Esophagus squamous epithelium (tissue), 5 donors: ENCODE results near the gene DHRSX. TPM values are rescaled to one million over a fixed set of nuclear protein-coding genes. Genes with fewer than 3 reads are reported as not detected.

Experiments
- DNase-seq: peaks from one replicate; lab custom pipeline; 2025; lab: John Stamatoyannopoulos, UW
- H3K27ac ChIP-seq, 4 donors: fragments of 200-600 bp; sonication (generic); one replicate each; pipeline ENCODE4 v1.5.1; 2016 to 2019; ENCODE audit warnings: mild to moderate bottlenecking in 1 of 4
- H3K27me3 ChIP-seq, 4 donors: fragments of 200-600 bp; sonication (generic); 1 replicate in 3 of 4; 2 replicates in 1 of 4; pipeline versions ENCODE4 v1.5.1 to v1.6.0; 2017 to 2021; ENCODE audit warnings: antibody characterized with exemption in 1 of 4
- H3K36me3 ChIP-seq, 3 donors: fragments of 200-600 bp; sonication (generic); one replicate each; pipeline ENCODE4 v1.5.1; 2016 to 2019
- H3K4me1 ChIP-seq, 3 donors: fragments of 200-600 bp; sonication (generic); one replicate each; pipeline ENCODE4 v1.5.1; 2017 to 2019
- H3K4me3 ChIP-seq, 4 donors: fragments of 200-600 bp; sonication (generic); 1 replicate in 3 of 4; 2 replicates in 1 of 4; pipeline ENCODE4 v1.5.1; 2016 to 2019; ENCODE audit warnings: mild to moderate bottlenecking in 2 of 4, moderate library complexity in 1 of 4
- H3K9me3 ChIP-seq, 3 donors: fragments of 200-600 bp; sonication (generic); one replicate each; pipeline ENCODE4 v1.5.1; 2016 to 2019
- CTCF ChIP-seq, 6 experiments: fragments of 450-650 bp in 4 of 6; fragments of 200-600 bp in 2 of 6; sonication (generic) in 2 of 6; IDR thresholded peaks; one replicate each; pipeline ENCODE4 v1.5.1; 2016 to 2019; ENCODE audit warnings: antibody characterized with exemption in 6 of 6, mild to moderate bottlenecking in 4 of 6, moderate library complexity in 4 of 6
- POLR2A ChIP-seq, 4 donors: fragments of 450-650 bp; IDR thresholded peaks; one replicate each; pipeline ENCODE4 v1.6.1; 2017; ENCODE audit warnings: antibody characterized with exemption in 4 of 4, mild to moderate bottlenecking in 4 of 4, moderate library complexity in 3 of 4
- WGBS, 2 donors: methylation state at CpG; one replicate each; pipeline ENCODE4 v1.1.5; 2018; 5-methylcytosine and 5-hydroxymethylcytosine counted together
- intact Hi-C: fragments of 100-400 bp; cut with DNase I; formaldehyde crosslinking; loops from one replicate; pipeline ENCODE4 v1.15.0; 2022
- total RNA-seq, 4 donors: library from RNA; depleted of rRNA; stranded (reverse); fragments of >200 nt; gene quantifications; one replicate each; pipeline ENCODE4 v1.1.0, GENCODE V29; 2016
- donor health status: DM: yes; HTN: yes; CAD: no.

Gene DHRSX
- total RNA-seq, 4 donors from 2014 or later = 4.1 to 12.2 (median 8.0) TPM

DNA sequence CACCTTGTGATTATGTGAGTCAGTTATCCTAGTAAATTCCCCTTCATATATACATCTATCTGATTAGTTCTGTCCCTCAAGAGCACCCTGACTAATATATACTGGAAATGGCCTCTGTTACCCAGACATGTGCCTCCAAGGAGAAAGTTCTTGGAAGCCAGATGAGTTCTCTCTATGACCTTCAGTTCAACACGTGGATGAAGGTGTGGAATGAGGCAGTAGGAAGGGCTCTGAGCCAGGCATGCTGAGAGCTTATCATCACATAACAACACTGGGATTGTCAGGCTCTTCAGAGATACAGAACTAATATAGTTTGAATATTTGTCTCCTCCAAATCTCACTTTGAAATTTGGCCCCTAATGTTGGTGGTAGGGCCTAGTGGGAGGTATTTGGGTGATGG lies 44.4 kb upstream of the DHRSX start:
- Histone ChIP-seq H3K4me3 (no peak overlapping the region), H3K9me3 (no peaks in the 10 kb centered on the region), H3K27ac (no peak overlapping the region), H3K36me3 (no peaks in the 10 kb centered on the region), H3K27me3 (no peaks in the 10 kb centered on the region), H3K4me1 (no peaks in the 10 kb centered on the region)
- intact Hi-C loops = no loop called here
- 13 to 42% methylated on average over 1 of the region's 1 CpG for WGBS, 2 donors
- no peak for TF ChIP-seq POLR2A (IDR thresholded peaks at IDR 0.05)
- TF ChIP-seq CTCF (IDR thresholded peaks at IDR 0.05) = no peak
- no peak for DNase-seq

DNA sequence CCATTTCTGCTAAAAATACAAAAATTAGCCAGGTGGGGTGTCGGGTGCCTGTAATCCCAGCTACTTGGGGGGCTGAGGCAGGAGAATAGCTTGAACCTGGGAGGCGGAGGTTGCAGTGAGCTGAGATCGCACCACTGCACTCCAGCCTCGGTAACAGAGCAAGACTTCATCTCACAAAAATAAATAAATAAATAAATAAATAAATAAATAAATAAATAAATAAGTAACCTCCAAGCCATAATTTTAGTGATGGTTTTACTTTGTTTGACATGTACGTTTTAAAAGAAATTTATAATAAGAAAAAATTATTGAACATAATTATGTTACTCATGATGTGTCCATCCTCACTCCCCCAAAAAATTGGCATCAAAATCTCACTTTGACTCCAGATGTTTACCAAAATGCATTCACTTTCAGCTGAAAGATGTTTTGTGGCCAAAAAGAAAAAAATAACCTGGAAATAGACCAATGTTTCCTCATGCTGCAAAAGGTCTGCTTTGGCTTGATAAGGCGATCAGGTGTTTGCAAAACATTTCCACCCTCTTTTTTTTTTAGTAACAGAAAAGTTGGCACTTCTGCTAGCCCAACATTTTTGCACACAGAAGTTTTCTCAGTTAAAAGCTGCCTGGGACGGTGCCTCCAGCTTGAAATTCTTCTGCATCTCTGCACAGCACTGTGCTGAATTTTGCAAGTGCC lies 42.2 kb upstream of the DHRSX start:
- no peak overlapping the region for H3K27ac ChIP-seq
- WGBS, 2 donors = 58 to 67% methylated on average over 7 of the region's 7 CpGs

GRCh38 chrX:2541603-2542002 lies 40.8 kb upstream of the DHRSX start:
- H3K36me3 ChIP-seq = no peaks in the 10 kb centered on the region
- 74 to 77% methylated on average over 8 of the region's 8 CpGs for WGBS, 2 donors
- intact Hi-C loops = no loop called here

More for the DNA sequence above, 42.2 kb upstream of the DHRSX start:
- no peaks in the 10 kb centered on the region for H3K27me3 ChIP-seq
- TF ChIP-seq POLR2A (IDR thresholded peaks at IDR 0.05) (no peak), CTCF (IDR thresholded peaks at IDR 0.05) (no peak)
- no peak overlapping the region for H3K4me3 ChIP-seq
- no peaks in the 10 kb centered on the region for H3K9me3 ChIP-seq
- no peak for DNase-seq
- intact Hi-C loops = no loop called here
- no peaks in the 10 kb centered on the region for H3K4me1 ChIP-seq
- H3K36me3 ChIP-seq = no peaks in the 10 kb centered on the region

GRCh38 chrX:2540426-2540947 lies 39.7 kb upstream of the DHRSX start:
- intact Hi-C loops = no loop called here

More at GRCh38 chrX:2541603-2542002, 40.8 kb upstream of the DHRSX start:
- no peaks in the 10 kb centered on the region for H3K27me3 ChIP-seq
- peaks cover 0 to 6% (median 0%) of the 10 kb centered on the region in 3 donors for H3K4me1 ChIP-seq
- no peak overlapping the region for H3K27ac ChIP-seq
- TF ChIP-seq CTCF (IDR thresholded peaks at IDR 0.05) (no peak), POLR2A (IDR thresholded peaks at IDR 0.05) (no peak)
- H3K9me3 ChIP-seq = no peaks in the 10 kb centered on the region
- DNase-seq = no peak
- no peak overlapping the region for H3K4me3 ChIP-seq

More at GRCh38 chrX:2540426-2540947, 39.7 kb upstream of the DHRSX start:
- H3K9me3 ChIP-seq = no peaks in the 10 kb centered on the region
- no peaks in the 10 kb centered on the region for H3K36me3 ChIP-seq
- H3K27ac ChIP-seq = no peak overlapping the region
- TF ChIP-seq CTCF (IDR thresholded peaks at IDR 0.05) = no peak
- no peak for TF ChIP-seq POLR2A (IDR thresholded peaks at IDR 0.05)
- 70 to 90% methylated on average over 3 to 4 of the region's 12 CpGs for WGBS, 2 donors
- H3K4me3 ChIP-seq = no peak overlapping the region
- no peaks in the 10 kb centered on the region for H3K27me3 ChIP-seq
- H3K4me1 ChIP-seq = peaks cover 0 to 6% (median 0%) of the 10 kb centered on the region in 3 donors
- no peak for DNase-seq
